OCI-LY7 (cell line): ENCODE results near the gene ZNF485. TPM values are rescaled to one million over a fixed set of nuclear protein-coding genes. Genes with fewer than 3 reads are reported as not detected.
"Not testable (repeated sequence)": the region's sequence is repeated elsewhere in the genome, so short reads cannot be mapped to it uniquely, and the experiment has no call there.

Experiments used
- BruUV-seq: library from RNA; stranded (reverse); fragments of 400-500 nt; replicated peaks from 2 replicates; lab custom pipeline; 2021; lab: Mats Ljungman, UMichigan
- CTCF ChIA-PET: fragments of 300-600 bp; sonication (Branson Sonifier 250); formaldehyde crosslinking; loops from one replicate; lab custom pipeline; 2022; ENCODE audit warnings: antibody characterized with exemption; ENCODE audit not compliant: unreplicated experiment; lab: Charles Lee
- POLR2A ChIA-PET: fragments of 300-600 bp; sonication (Branson Sonifier 250); formaldehyde crosslinking; loops from one replicate; lab custom pipeline; 2022; ENCODE audit warnings: antibody characterized with exemption; lab: Charles Lee
- DNase-seq: peaks from one replicate; pipeline ENCODE4 v3.0.0-alpha.2; 2015; ENCODE audit warnings: low spot score
- H2AFZ ChIP-seq: fragments of 200-600 bp; sonication (generic), shearing (Covaris generic); 2 replicates; pipeline ENCODE4 v1.6.1; 2014; ENCODE audit warnings: mild to moderate bottlenecking, antibody characterized with exemption, low read length, moderate library complexity
- H3K27ac ChIP-seq: fragments of 200-600 bp; sonication (generic); 2 replicates; pipeline ENCODE4 v1.5.1; 2014; ENCODE audit warnings: mixed run types, low read depth, mild to moderate bottlenecking, moderate library complexity, low read length, inconsistent platforms; ENCODE audit not compliant: poor library complexity, severe bottlenecking
- H3K36me3 ChIP-seq: fragments of 200-600 bp; sonication (generic); 2 replicates; pipeline ENCODE4 v1.6.1; 2014; ENCODE audit warnings: mild to moderate bottlenecking, antibody characterized with exemption, low read length, moderate library complexity, mixed read lengths; ENCODE audit not compliant: insufficient read depth
- H3K4me1 ChIP-seq: fragments of 200-600 bp; sonication (generic); 2 replicates; pipeline ENCODE4 v1.5.1; 2014; ENCODE audit warnings: mild to moderate bottlenecking, low read length; ENCODE audit not compliant: insufficient read depth, poor library complexity, severe bottlenecking
- H3K4me2 ChIP-seq: fragments of 200-600 bp; sonication (generic); 2 replicates; pipeline ENCODE4 v1.6.1; 2014; ENCODE audit warnings: mild to moderate bottlenecking, low read length
- H3K4me3 ChIP-seq: fragments of 200-600 bp; sonication (generic); 2 replicates; pipeline ENCODE4 v1.5.1; 2014; ENCODE audit warnings: mild to moderate bottlenecking, low read depth, low read length; ENCODE audit not compliant: poor library complexity, severe bottlenecking
- H3K79me2 ChIP-seq: fragments of 200-600 bp; sonication (generic); 2 replicates; pipeline ENCODE4 v1.6.1; 2016; ENCODE audit warnings: low read depth, mild to moderate bottlenecking, low read length, moderate library complexity, mixed read lengths; ENCODE audit not compliant: insufficient read depth
- H3K9me2 ChIP-seq: fragments of 200-600 bp; sonication (generic); 2 replicates; pipeline ENCODE4 v1.6.1; 2016; ENCODE audit warnings: mild to moderate bottlenecking, low read length, mixed read lengths; ENCODE audit not compliant: insufficient read depth
- H3K9me3 ChIP-seq: fragments of 200-600 bp; sonication (generic); 2 replicates; pipeline ENCODE4 v1.6.1; 2014; ENCODE audit warnings: mild to moderate bottlenecking, mixed run types, low read length, mixed read lengths
- H4K20me1 ChIP-seq: fragments of 200-600 bp; sonication (generic); 2 replicates; pipeline ENCODE4 v1.6.1; 2014; ENCODE audit warnings: mild to moderate bottlenecking, antibody characterized with exemption, low read length, moderate library complexity, mixed read lengths; ENCODE audit not compliant: insufficient read depth
- CTCF ChIP-seq: fragments of 200-600 bp; sonication (generic); conservative IDR thresholded peaks from 2 replicates; pipeline ENCODE4 v1.5.1; 2014; ENCODE audit warnings: mild to moderate bottlenecking, antibody characterized with exemption, low read length, moderate library complexity, mixed read lengths
- EZH2phosphoT487 ChIP-seq: fragments of 200-600 bp; sonication (generic); IDR thresholded peaks from 2 replicates; pipeline ENCODE4 v1.6.1; 2018; ENCODE audit warnings: low read depth, borderline replicate concordance, mild to moderate bottlenecking, mixed run types, antibody characterized with exemption, low read length, moderate library complexity, mixed read lengths
- intact Hi-C: fragments of 100-400 bp; cut with micrococcal nuclease; formaldehyde crosslinking; loops from one replicate; pipeline ENCODE4 v1.10.0; 2022; ENCODE audit not compliant: unreplicated experiment
- total RNA-seq, 2 experiments: library from RNA; depleted of rRNA in 1 of 2; stranded (reverse); fragments of >200 nt in 1 of 2; shearing (Covaris generic) in 1 of 2; gene quantifications; 2 replicates each; pipeline ENCODE4 v1.2.3, GENCODE V29; 2014 to 2022

The ZNF485 gene
- total RNA-seq, 2 experiments from 2014 or later: 7.9 to 9.9 TPM

GRCh38 chr10:43623351-43623750 is 17.1 kb downstream of the ZNF485 start:
- Histone ChIP-seq H3K4me2 (peak overlapping the region; percentile 28), H3K79me2 (no peaks in the 10 kb centered on the region), H3K36me3 (no peaks in the 10 kb centered on the region), H2AFZ (peak overlapping the region; percentile 27; the same call in 1 of the 2 replicates), H3K9me2 (no peaks in the 10 kb centered on the region), H3K4me3 (peak overlapping the region; percentile 22), H3K27ac (no peak overlapping the region), H3K4me1 (no peaks in the 10 kb centered on the region), H3K9me3 (peaks cover 10% of the 10 kb centered on the region; the same call in 1 of the 2 replicates), H4K20me1 (no peaks in the 10 kb centered on the region)
- intact Hi-C loops: no loop called here
- CTCF ChIA-PET: no interaction called here
- BruUV-seq: no TSS peak
- peak; percentile 15 for DNase-seq
- no peak for TF ChIP-seq CTCF
- POLR2A ChIA-PET: interaction anchor here (0.9 kb wide), 1 partner anchor 14 kb away, joined by 3 read pairs; no protein-coding TSS in a partner anchor

DNA sequence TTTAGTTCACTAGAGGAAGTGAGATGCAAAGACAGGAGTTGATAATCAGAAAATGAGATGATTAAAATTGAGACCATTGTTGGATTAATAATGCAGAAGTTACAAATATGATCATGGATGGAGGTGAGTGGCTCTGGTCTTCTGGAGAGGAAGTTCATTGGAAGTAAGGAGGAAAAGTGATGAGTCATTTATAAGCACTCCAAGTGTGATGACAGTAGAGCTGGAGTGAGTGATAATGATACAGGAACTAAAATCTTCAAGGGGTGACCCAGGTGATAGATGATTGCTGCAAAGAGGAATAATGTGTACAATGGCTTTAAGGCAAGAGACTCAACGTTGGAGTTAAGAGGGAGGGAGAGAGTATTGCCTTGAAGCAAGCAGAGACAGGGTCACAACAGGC is 21.7 kb downstream of the ZNF485 start:
- no TSS peak for BruUV-seq
- Histone ChIP-seq H3K36me3 (no peaks in the 10 kb centered on the region), H3K4me3 (no peak overlapping the region), H2AFZ (no peak overlapping the region), H4K20me1 (no peaks in the 10 kb centered on the region), H3K79me2 (no peaks in the 10 kb centered on the region), H3K4me1 (no peaks in the 10 kb centered on the region), H3K9me3 (no peaks in the 10 kb centered on the region), H3K9me2 (no peaks in the 10 kb centered on the region), H3K27ac (no peak overlapping the region), H3K4me2 (no peak overlapping the region)
- no peak for DNase-seq
- POLR2A ChIA-PET: no interaction called here
- TF ChIP-seq CTCF (no peak), EZH2phosphoT487 (no peak)
- intact Hi-C loops: no loop called here
- CTCF ChIA-PET: no interaction called here

GRCh38 chr10:43628956-43629355 is 22.7 kb downstream of the ZNF485 start:
- no TSS peak for BruUV-seq
- H3K9me2 ChIP-seq: no peaks in the 10 kb centered on the region
- no peaks in the 10 kb centered on the region for H3K79me2 ChIP-seq
- no peak overlapping the region for H3K27ac ChIP-seq
- POLR2A ChIA-PET: no interaction called here
- H3K36me3 ChIP-seq: no peaks in the 10 kb centered on the region
- DNase-seq: no peak
- H3K9me3 ChIP-seq: no peaks in the 10 kb centered on the region
- TF ChIP-seq EZH2phosphoT487: no peak
- no peak for TF ChIP-seq CTCF
- CTCF ChIA-PET: no interaction called here
- H4K20me1 ChIP-seq: no peaks in the 10 kb centered on the region
- no peak overlapping the region for H3K4me3 ChIP-seq
- no peaks in the 10 kb centered on the region for H3K4me1 ChIP-seq
- intact Hi-C loops: no loop called here
- H3K4me2 ChIP-seq: no peak overlapping the region
- H2AFZ ChIP-seq: no peak overlapping the region

- H4K20me1 ChIP-seq, H3K36me3 ChIP-seq, H3K4me1 ChIP-seq, H3K27ac ChIP-seq, H3K79me2 ChIP-seq, POLR2A ChIA-PET, H3K4me2 ChIP-seq, intact Hi-C loops, H3K9me3 ChIP-seq, BruUV-seq, H2AFZ ChIP-seq, CTCF ChIA-PET, H3K9me2 ChIP-seq, H3K4me3 ChIP-seq, DNase-seq: not testable (repeated sequence)
Observed at GRCh38 chr10:43635816-43636215, 29.6 kb downstream of the ZNF485 start.
